SK-N-SH (cell line): Measurements from ENCODE around the gene FRMPD4. TPM values are rescaled to one million over a fixed set of nuclear protein-coding genes. Genes with fewer than 3 reads are reported as not detected.

Experiments
- CTCF ChIA-PET: fragments of 300-600, 350-600 bp; formaldehyde crosslinking; extraction: SDS; loops from one replicate; lab custom pipeline; 2021; lab: Yijun Ruan, JAX
- POLR2A ChIA-PET: fragments of 350-600 bp; sonication (Branson Sonifier 250); formaldehyde crosslinking; extraction: SDS; loops from one replicate; lab custom pipeline; 2020; ENCODE audit warnings: antibody characterized with exemption, inconsistent platforms; lab: Yijun Ruan, JAX
- DNase-seq: peaks from one replicate; pipeline ENCODE4 v3.0.0; 2012
- H2AFZ ChIP-seq: fragments of 200-600 bp; sonication (generic); 2 replicates; pipeline ENCODE4 v1.8.1; 2016; ENCODE audit warnings: antibody characterized with exemption, mild to moderate bottlenecking, low read depth
- H3F3A ChIP-seq: fragments of 200-600 bp; sonication (generic); replicated peaks from 2 replicates; pipeline ENCODE3; 2016; ENCODE audit warnings: antibody characterized with exemption, mild to moderate bottlenecking; ENCODE audit not compliant: insufficient read depth
- H3K27ac ChIP-seq, 2 experiments: fragments of 200-500 bp in 1 of 2; fragments of 200-600 bp in 1 of 2; sonication (Bioruptor generic) in 1 of 2; sonication (generic), shearing (Covaris generic) in 1 of 2; 2 replicates each; pipeline versions ENCODE4 v1.5.1 to v1.6.1; 2014 to 2016; ENCODE audit warnings: low read depth in 2 of 2, inconsistent platforms in 1 of 2, low read length in 1 of 2, mild to moderate bottlenecking in 1 of 2, mixed read lengths in 1 of 2
- H3K27me3 ChIP-seq: fragments of 200-600 bp; sonication (generic), shearing (Covaris generic); 2 replicates; pipeline ENCODE4 v1.6.1; 2016; ENCODE audit warnings: mixed run types; ENCODE audit not compliant: insufficient read depth
- H3K36me3 ChIP-seq, 2 experiments: fragments of 200-500 bp in 1 of 2; fragments of 200-600 bp in 1 of 2; sonication (Bioruptor generic) in 1 of 2; sonication (generic) in 1 of 2; replicated peaks in 1 of 2; 2 replicates each; pipeline versions ENCODE3 to v1.5.1; 2014 to 2016; ENCODE audit warnings: low read length in 1 of 2, mild to moderate bottlenecking in 1 of 2; ENCODE audit not compliant: insufficient read depth in 2 of 2, control insufficient read depth in 1 of 2
- H3K4me1 ChIP-seq, 2 experiments: fragments of 200-500 bp in 1 of 2; fragments of 200-600 bp in 1 of 2; sonication (Bioruptor generic) in 1 of 2; sonication (generic), shearing (Covaris generic) in 1 of 2; 2 replicates each; pipeline versions ENCODE4 v1.5.1 to v1.6.1; 2014 to 2016; ENCODE audit warnings: low read depth in 1 of 2, low read length in 1 of 2, mixed run types in 1 of 2; ENCODE audit not compliant: insufficient read depth in 2 of 2, control insufficient read depth in 1 of 2
- H3K4me2 ChIP-seq: fragments of 200-600 bp; sonication (generic), shearing (Covaris generic); 2 replicates; pipeline ENCODE4 v1.6.1; 2017; ENCODE audit warnings: mixed run types
- H3K4me3 ChIP-seq, 2 experiments: fragments of 200-500 bp in 1 of 2; fragments of 200-600 bp in 1 of 2; sonication (Bioruptor generic) in 1 of 2; sonication (generic), shearing (Covaris generic) in 1 of 2; 2 replicates each; pipeline versions ENCODE4 v1.5.1 to v1.8.1; 2014 to 2016; ENCODE audit warnings: low read depth in 2 of 2, inconsistent platforms in 1 of 2, low read length in 1 of 2, mild to moderate bottlenecking in 1 of 2, mixed read lengths in 1 of 2, moderate library complexity in 1 of 2
- H3K79me2 ChIP-seq: fragments of 200-600 bp; sonication (generic); 2 replicates; pipeline ENCODE4 v1.8.1; 2017; ENCODE audit warnings: mild to moderate bottlenecking; ENCODE audit not compliant: insufficient read depth
- H3K9ac ChIP-seq: fragments of 200-600 bp; sonication (generic); 2 replicates; pipeline ENCODE4 v1.6.1; 2017; ENCODE audit warnings: mixed run types
- H3K9me2 ChIP-seq: fragments of 200-600 bp; sonication (generic); 2 replicates; pipeline ENCODE4 v1.6.1; 2017; ENCODE audit warnings: mixed run types
- H3K9me3 ChIP-seq: fragments of 200-600 bp; sonication (generic); 2 replicates; pipeline ENCODE4 v1.6.1; 2017; ENCODE audit warnings: mixed run types, mild to moderate bottlenecking, moderate library complexity
- H4K20me1 ChIP-seq: fragments of 200-600 bp; sonication (generic); 2 replicates; pipeline ENCODE4 v1.6.1; 2017; ENCODE audit warnings: mild to moderate bottlenecking, mixed run types; ENCODE audit not compliant: insufficient read depth
- CTCF ChIP-seq: fragments of 200-600 bp; sonication (generic); IDR thresholded peaks from 2 replicates; pipeline ENCODE4 v1.6.1; 2017; ENCODE audit warnings: antibody characterized with exemption, mild to moderate bottlenecking, moderate library complexity
- ELF1 ChIP-seq: IDR thresholded peaks from 2 replicates; pipeline ENCODE4 v1.4.0; 2012
- EP300 ChIP-seq, 2 experiments: IDR thresholded peaks; 2 replicates each; pipeline versions ENCODE4 v1.4.0 to v1.6.1; 2012; ENCODE audit warnings: borderline replicate concordance in 1 of 2, low read depth in 1 of 2, low read length in 1 of 2
- FOXM1 ChIP-seq: IDR thresholded peaks from 2 replicates; pipeline ENCODE4 v1.4.0; 2012; ENCODE audit warnings: low read depth, mild to moderate bottlenecking
- GATA2 ChIP-seq: sonication (generic); formaldehyde crosslinking; IDR thresholded peaks from 2 replicates; pipeline ENCODE4 v1.5.0; 2020; ENCODE audit warnings: mild to moderate bottlenecking, missing genetic modification reagents
- JUND ChIP-seq: IDR thresholded peaks from 2 replicates; pipeline ENCODE4 v1.4.0; 2012
- MEF2A ChIP-seq: IDR thresholded peaks from 2 replicates; pipeline ENCODE4 v1.4.0; 2012; ENCODE audit warnings: low read depth, borderline replicate concordance
- MXI1 ChIP-seq: IDR thresholded peaks from 2 replicates; pipeline ENCODE4 v1.6.1; 2012; ENCODE audit warnings: mild to moderate bottlenecking, low read depth, low read length, improper control_type of control experiment
- NRF1 ChIP-seq: IDR thresholded peaks from 2 replicates; pipeline ENCODE4 v1.6.1; 2012; ENCODE audit warnings: low read depth, mild to moderate bottlenecking, low read length
- PBX3 ChIP-seq: IDR thresholded peaks from 2 replicates; pipeline ENCODE4; 2012
- POLR2AphosphoS5 ChIP-seq: IDR thresholded peaks from 2 replicates; pipeline ENCODE4 v1.6.1; 2012; ENCODE audit warnings: low read depth, low read length
- RAD21 ChIP-seq: IDR thresholded peaks from 2 replicates; pipeline ENCODE4 v1.6.1; 2012; ENCODE audit warnings: mild to moderate bottlenecking, low read length
- SIN3A ChIP-seq: IDR thresholded peaks from 2 replicates; pipeline ENCODE4 v1.6.1; 2012; ENCODE audit warnings: low read depth, mild to moderate bottlenecking, low read length, moderate library complexity, borderline replicate concordance
- SMC3 ChIP-seq: IDR thresholded peaks from 2 replicates; pipeline ENCODE4 v1.6.1; 2012; ENCODE audit warnings: low read depth, low read length, improper control_type of control experiment
- YY1 ChIP-seq: IDR thresholded peaks from 2 replicates; pipeline ENCODE4 v1.4.0; 2012; ENCODE audit warnings: low read depth, mild to moderate bottlenecking
- ZBTB33 ChIP-seq: IDR thresholded peaks from 2 replicates; pipeline ENCODE4 v1.4.0; 2012; ENCODE audit warnings: low read depth, borderline replicate concordance
- WGBS: methylation state at CpG from one replicate; pipeline ENCODE4 v1.1.6; 2017; ENCODE audit warnings: low lambda C conversion rate; 5-methylcytosine and 5-hydroxymethylcytosine counted together
- polyA plus RNA-seq, 3 experiments: library from polyadenylated mRNA; depleted of rRNA; stranded (reverse); fragments of >200 nt; gene quantifications; 2 replicates each; pipeline ENCODE4 v1.2.3, GENCODE V29; 2012

FRMPD4 gene
- polyA plus RNA-seq, 1 of the 3 experiments (the other 2 are of a cell fraction): not detected

GRCh38 chrX:12661464-12661863 lies 523.2 kb downstream of the FRMPD4 start:
- CTCF ChIA-PET: no interaction called here
- POLR2A ChIA-PET: no interaction called here

More at GRCh38 chrX:12661464-12661863, 523.2 kb downstream of the FRMPD4 start:
- H3K27me3 ChIP-seq: no peaks in the 10 kb centered on the region
- no peaks in the 10 kb centered on the region for H3F3A ChIP-seq
- no peaks in the 10 kb centered on the region for H3K4me1 ChIP-seq
- no peak overlapping the region for H3K4me2 ChIP-seq
- no peak overlapping the region for H2AFZ ChIP-seq
- H3K27ac ChIP-seq: no peak overlapping the region
- H3K9me3 ChIP-seq: no peaks in the 10 kb centered on the region
- H4K20me1 ChIP-seq: no peaks in the 10 kb centered on the region
- WGBS: 10% methylated on average over 2 of the region's 2 CpGs
- H3K4me3 ChIP-seq: no peak overlapping the region
- TF ChIP-seq SIN3A (no peak), MXI1 (no peak), NRF1 (no peak), ELF1 (no peak), GATA2 (CRISPR knock-in tag) (no peak), JUND (no peak), YY1 (no peak), ZBTB33 (no peak), FOXM1 (no peak), PBX3 (no peak), MEF2A (no peak), SMC3 (no peak), EP300 (IDR thresholded peaks at IDR 0.05; ENCODE audit: borderline replicate concordance in 1 of 2, low read depth in 1 of 2, low read length in 1 of 2) (no peak), RAD21 (no peak), POLR2AphosphoS5 (no peak), CTCF (no peak)
- no peak for DNase-seq
- no peak overlapping the region for H3K9ac ChIP-seq
- H3K36me3 ChIP-seq: no peaks in the 10 kb centered on the region
- no peaks in the 10 kb centered on the region for H3K79me2 ChIP-seq
- no peaks in the 10 kb centered on the region for H3K9me2 ChIP-seq
